Erythroblast (primary cell): ENCODE results near the gene TSPAN3.

Experiments
- GATA1 ChIP-seq: IDR thresholded peaks from 2 replicates; pipeline ENCODE4 v1.6.1; 2011; ENCODE audit warnings: low read depth, mild to moderate bottlenecking, control low read depth, low read length, moderate library complexity
- POLR2A ChIP-seq: IDR thresholded peaks from 2 replicates; pipeline ENCODE4 v1.6.1; 2011; ENCODE audit warnings: mild to moderate bottlenecking, low read length

- no peak for TF ChIP-seq POLR2A
- TF ChIP-seq GATA1: no peak
These were observed 43.0 kb downstream of the TSPAN3 start for GRCh38 chr15:77027697-77028450.
